CD14-positive monocyte (primary cell): ENCODE measurements around the gene RPTOR. TPM values are rescaled to one million over a fixed set of nuclear protein-coding genes. Genes with fewer than 3 reads are reported as not detected.

ENCODE experiments used
- DNase-seq, 3 donors: peaks; one replicate each; pipeline ENCODE4 v3.0.0-alpha.2; 2011 to 2022
- H2AFZ ChIP-seq: 2 replicates; pipeline ENCODE4 v1.6.0; 2012; ENCODE audit warnings: mild to moderate bottlenecking, low read depth, low read length, inconsistent platforms; ENCODE audit not compliant: insufficient read depth, poor library complexity, severe bottlenecking
- H3K27ac ChIP-seq, 2 donors: 1 replicate in 1 of 2; 2 replicates in 1 of 2; pipeline ENCODE4 v1.5.1; 2012 to 2013; ENCODE audit warnings: low read length in 2 of 2, control low read depth in 1 of 2, inconsistent platforms in 1 of 2, low read depth in 1 of 2, mild to moderate bottlenecking in 1 of 2
- H3K27me3 ChIP-seq, 2 donors: one replicate each; pipeline versions ENCODE4 v1.6.0 to v1.6.1; 2011 to 2013; ENCODE audit warnings: low read length in 2 of 2; ENCODE audit not compliant: control insufficient read depth in 2 of 2, insufficient read depth in 2 of 2
- H3K36me3 ChIP-seq, 2 donors: replicated peaks in 1 of 2; 1 replicate in 1 of 2; 2 replicates in 1 of 2; pipeline versions ENCODE4 v1.5.1 to v1.6.1; 2012 to 2013; ENCODE audit warnings: low read length in 2 of 2, control low read depth in 1 of 2, inconsistent platforms in 1 of 2, mild to moderate bottlenecking in 1 of 2; ENCODE audit not compliant: insufficient read depth in 2 of 2, control insufficient read depth in 1 of 2
- H3K4me1 ChIP-seq, 2 donors: 1 replicate in 1 of 2; 2 replicates in 1 of 2; pipeline versions ENCODE4 v1.5.1 to v1.6.1; 2012 to 2013; ENCODE audit warnings: low read length in 2 of 2, control low read depth in 1 of 2, inconsistent platforms in 1 of 2, mild to moderate bottlenecking in 1 of 2, moderate library complexity in 1 of 2; ENCODE audit not compliant: insufficient read depth in 2 of 2, control insufficient read depth in 1 of 2
- H3K4me2 ChIP-seq: replicated peaks from 2 replicates; pipeline ENCODE3; 2012; ENCODE audit warnings: low read length, moderate library complexity, mild to moderate bottlenecking; ENCODE audit not compliant: poor library complexity, severe bottlenecking; ENCODE audit errors: extremely low read depth
- H3K4me3 ChIP-seq, 3 experiments: fragments of 200-600 bp in 1 of 3; sonication (generic) in 1 of 3; replicated peaks in 1 of 3; 1 replicate in 2 of 3; 2 replicates in 1 of 3; pipeline ENCODE4 v1.5.1; 2011 to 2013; ENCODE audit warnings: low read length in 3 of 3, mild to moderate bottlenecking in 3 of 3, control low read depth in 2 of 3, low read depth in 2 of 3, inconsistent platforms in 1 of 3, moderate library complexity in 1 of 3
- H3K79me2 ChIP-seq: 2 replicates; pipeline ENCODE4 v1.6.0; 2012; ENCODE audit warnings: mild to moderate bottlenecking, control low read depth, inconsistent platforms, low read length, moderate library complexity; ENCODE audit not compliant: insufficient read depth
- H3K9ac ChIP-seq: 2 replicates; pipeline ENCODE4 v1.6.0; 2017; ENCODE audit warnings: low read length, mild to moderate bottlenecking; ENCODE audit not compliant: insufficient read depth, poor library complexity, severe bottlenecking
- H3K9me3 ChIP-seq, 2 donors: replicated peaks in 1 of 2; 1 replicate in 1 of 2; 2 replicates in 1 of 2; pipeline versions ENCODE4 v1.5.1 to v1.6.1; 2012 to 2013; ENCODE audit warnings: low read length in 2 of 2, control low read depth in 1 of 2; ENCODE audit not compliant: control insufficient read depth in 1 of 2, insufficient read depth in 1 of 2
- H4K20me1 ChIP-seq: 2 replicates; pipeline ENCODE4 v1.6.0; 2012; ENCODE audit warnings: mild to moderate bottlenecking, low read length, control low read depth, moderate library complexity; ENCODE audit not compliant: insufficient read depth
- H3K27ac Mint-ChIP-seq, 7 donors: one replicate each; pipeline ENCODE4 v1.8.0; 2020; ENCODE audit warnings: mild to moderate bottlenecking in 7 of 7, mixed read lengths in 7 of 7, moderate library complexity in 6 of 7, inconsistent platforms in 2 of 7
- H3K27me3 Mint-ChIP-seq, 3 donors: one replicate each; pipeline ENCODE4 v1.8.0; 2021 to 2022; ENCODE audit warnings: low read depth in 3 of 3, mild to moderate bottlenecking in 3 of 3, mixed read lengths in 3 of 3, moderate library complexity in 3 of 3, inconsistent platforms in 1 of 3
- H3K36me3 Mint-ChIP-seq, 2 donors: one replicate each; pipeline ENCODE4 v1.8.0; 2020; ENCODE audit warnings: mixed read lengths in 2 of 2, inconsistent platforms in 1 of 2, mild to moderate bottlenecking in 1 of 2
- H3K4me1 Mint-ChIP-seq: one replicate; pipeline ENCODE4 v1.8.0; 2020; ENCODE audit warnings: mild to moderate bottlenecking, mixed read lengths
- H3K4me3 Mint-ChIP-seq, 2 donors: one replicate each; pipeline ENCODE4 v1.8.0; 2020; ENCODE audit warnings: mild to moderate bottlenecking in 2 of 2, mixed read lengths in 2 of 2, moderate library complexity in 1 of 2
- H3K9me3 Mint-ChIP-seq, 7 donors: one replicate each; pipeline ENCODE4 v1.8.0; 2020 to 2022; ENCODE audit warnings: mixed read lengths in 7 of 7, mild to moderate bottlenecking in 6 of 7, moderate library complexity in 6 of 7, inconsistent platforms in 2 of 7
- CTCF ChIP-seq: fragments of 200-600 bp; IDR thresholded peaks from one replicate; pipeline ENCODE4 v1.8.0; 2022; ENCODE audit warnings: antibody characterized with exemption, mild to moderate bottlenecking
- WGBS: methylation state at CpG from one replicate; pipeline ENCODE4 v1.1.5; 2013; ENCODE audit warnings: missing lambda C conversion rate; ENCODE audit not compliant: insufficient coverage; 5-methylcytosine and 5-hydroxymethylcytosine counted together
- intact Hi-C, 2 donors: fragments of 100-400 bp; cut with micrococcal nuclease; formaldehyde crosslinking; loops; one replicate each; pipeline versions ENCODE4 v1.15.0 to v1.15.1; 2023
- polyA plus RNA-seq, 3 donors: library from polyadenylated mRNA; depleted of rRNA in 1 of 3; unstranded in 2 of 3; stranded (reverse) in 1 of 3; fragments of 300-500 nt in 2 of 3; fragments of >200 nt in 1 of 3; fragmentation: Illumina TruSeq in 2 of 3; gene quantifications; 1 replicate in 2 of 3; 2 replicates in 1 of 3; pipeline ENCODE4 v1.2.3, GENCODE V29; 2012 to 2021

RPTOR gene
- polyA plus RNA-seq, 3 donors, result 1.1 to 8.7 (median 2.6) TPM

- WGBS, result 88% methylated on average over 1 of the region's 6 CpGs
- no peak for DNase-seq
- H3K27me3 Mint-ChIP-seq, result peaks cover 0 to 4% (median 2%) of the 10 kb centered on the region in 3 donors
- no peak overlapping the region for H3K27ac ChIP-seq
- intact Hi-C loops, result no loop called here
- TF ChIP-seq CTCF, result no peak
- no peak overlapping the region for H2AFZ ChIP-seq
- H3K79me2 ChIP-seq, result peaks cover 9% of the 10 kb centered on the region
- H3K27ac Mint-ChIP-seq, result peak overlapping the region in 1 of 7 donors; percentile 36
- H3K27me3 ChIP-seq, result no peaks in the 10 kb centered on the region
- no peaks in the 10 kb centered on the region for H3K4me1 ChIP-seq
- peaks cover 0 to 7% (median 3%) of the 10 kb centered on the region in 7 donors for H3K9me3 Mint-ChIP-seq
- no peak overlapping the region for H3K4me3 ChIP-seq
- H3K9me3 ChIP-seq, result peaks cover under 1 to 4% of the 10 kb centered on the region in 2 donors
- H3K36me3 ChIP-seq, result peaks cover 0 to 7% of the 10 kb centered on the region in 2 donors
- H3K4me1 Mint-ChIP-seq, result peaks cover 18% of the 10 kb centered on the region
- no peak overlapping the region for H3K9ac ChIP-seq
- peaks cover 8 to 14% of the 10 kb centered on the region in 2 donors for H3K36me3 Mint-ChIP-seq
- H3K4me2 ChIP-seq, result no peak overlapping the region
- H3K4me3 Mint-ChIP-seq, result no peak overlapping the region
- H4K20me1 ChIP-seq, result peaks cover 44% of the 10 kb centered on the region
Observed at GRCh38 chr17:80662557-80662956, 117.9 kb downstream of the RPTOR start.

- TF ChIP-seq CTCF, result no peak
- H3K4me1 ChIP-seq, result no peaks in the 10 kb centered on the region
- H3K4me3 Mint-ChIP-seq, result no peak overlapping the region
- peaks cover 11% of the 10 kb centered on the region for H3K79me2 ChIP-seq
- no peaks in the 10 kb centered on the region for H3K27me3 ChIP-seq
- H3K9me3 Mint-ChIP-seq, result peaks cover 0 to 3% (median 0%) of the 10 kb centered on the region in 7 donors
- H3K9ac ChIP-seq, result no peak overlapping the region
- no peaks in the 10 kb centered on the region for H3K9me3 ChIP-seq
- H4K20me1 ChIP-seq, result peaks cover 44% of the 10 kb centered on the region
- H3K4me1 Mint-ChIP-seq, result peaks cover 18% of the 10 kb centered on the region
- peaks cover 0 to 4% (median 2%) of the 10 kb centered on the region in 3 donors for H3K27me3 Mint-ChIP-seq
- H3K36me3 ChIP-seq, result peaks cover 0 to 7% of the 10 kb centered on the region in 2 donors
- intact Hi-C loops, result no loop called here
- H3K4me2 ChIP-seq, result no peak overlapping the region
- H3K27ac Mint-ChIP-seq, result peak overlapping the region in 1 of 7 donors; percentile 51
- DNase-seq, result no peak
- H2AFZ ChIP-seq, result no peak overlapping the region
- 92% methylated on average over 6 of the region's 11 CpGs for WGBS
- no peak overlapping the region for H3K4me3 ChIP-seq
- H3K27ac ChIP-seq, result no peak overlapping the region
- H3K36me3 Mint-ChIP-seq, result peaks cover 8 to 14% of the 10 kb centered on the region in 2 donors
Observed at GRCh38 chr17:80663781-80664206, 119.2 kb downstream of the RPTOR start.
